SU-DHL-6 (cell line): ENCODE results near the gene FMN1.

Experiments
- H2AFZ ChIP-seq: fragments of 200-600 bp; sonication (generic); 2 replicates; pipeline ENCODE4 v1.6.1; 2014; ENCODE audit warnings: low read depth, mild to moderate bottlenecking, moderate library complexity, mixed read lengths, antibody characterized with exemption, low read length; ENCODE audit not compliant: severe bottlenecking
- H3F3A ChIP-seq: fragments of 200-600 bp; shearing (Covaris generic); 2 replicates; pipeline ENCODE4 v1.6.0; 2016; ENCODE audit warnings: antibody characterized with exemption, mild to moderate bottlenecking; ENCODE audit not compliant: insufficient read depth
- H3K27ac ChIP-seq: fragments of 200-600 bp; sonication (generic); 2 replicates; pipeline ENCODE4 v1.5.1; 2016; ENCODE audit warnings: low read depth, mild to moderate bottlenecking, low read length, moderate library complexity, mixed read lengths
- H3K27me3 ChIP-seq: fragments of 200-600 bp; sonication (generic), shearing (Covaris generic); 2 replicates; pipeline ENCODE4 v1.6.0; 2014; ENCODE audit warnings: mild to moderate bottlenecking, low read length
- H3K36me3 ChIP-seq: fragments of 200-600 bp; sonication (generic); 2 replicates; pipeline ENCODE4 v1.6.1; 2014; ENCODE audit warnings: mild to moderate bottlenecking, low read length, mixed read lengths
- H3K4me2 ChIP-seq: fragments of 300-600, 200-600 bp; shearing (Covaris generic), sonication (generic); 2 replicates; pipeline ENCODE4 v1.6.0; 2014; ENCODE audit warnings: low read length, low read depth, mild to moderate bottlenecking; ENCODE audit not compliant: poor library complexity, severe bottlenecking
- H3K4me3 ChIP-seq: fragments of 200-600 bp; sonication (generic); 2 replicates; pipeline ENCODE4 v1.5.1; 2014; ENCODE audit warnings: antibody characterized with exemption, low read length, mild to moderate bottlenecking, mixed read lengths; ENCODE audit not compliant: insufficient read depth, poor library complexity, severe bottlenecking
- H3K79me2 ChIP-seq: fragments of 200-600 bp; sonication (generic); 2 replicates; pipeline ENCODE4 v1.6.1; 2014; ENCODE audit warnings: mild to moderate bottlenecking, low read length, moderate library complexity; ENCODE audit not compliant: insufficient read depth
- H3K9ac ChIP-seq: fragments of 200-600 bp; sonication (generic); 2 replicates; pipeline ENCODE4 v1.7.0; 2014; ENCODE audit warnings: mild to moderate bottlenecking, low read length
- H3K9me2 ChIP-seq: fragments of 200-600 bp; sonication (generic); replicated peaks from 2 replicates; pipeline ENCODE4 v1.6.1; 2014; ENCODE audit warnings: low read length; ENCODE audit not compliant: insufficient read depth
- H3K9me3 ChIP-seq: fragments of 200-600 bp; sonication (generic); 2 replicates; pipeline ENCODE4 v1.6.1; 2014; ENCODE audit warnings: low read length, mixed read lengths; ENCODE audit not compliant: insufficient read depth
- H4K20me1 ChIP-seq: fragments of 200-600 bp; sonication (generic); 2 replicates; pipeline ENCODE4 v1.6.1; 2014; ENCODE audit warnings: low read depth, mild to moderate bottlenecking, antibody characterized with exemption, low read length, moderate library complexity, mixed read lengths
- CTCF ChIP-seq: fragments of 200-600 bp; sonication (generic); IDR thresholded peaks from one replicate; pipeline ENCODE4 v1.5.1; 2017; ENCODE audit warnings: antibody characterized with exemption, mild to moderate bottlenecking, low read length, moderate library complexity; ENCODE audit not compliant: insufficient read depth, poor library complexity, severe bottlenecking
- EZH2phosphoT487 ChIP-seq: fragments of 200-600 bp; sonication (generic), shearing (Covaris generic); conservative IDR thresholded peaks from 2 replicates; pipeline ENCODE4 v1.6.1; 2018; ENCODE audit warnings: mild to moderate bottlenecking, antibody characterized with exemption, low read length, moderate library complexity, mixed read lengths

FMN1 gene

GRCh38 chr15:32880642-32881041 lies 313.9 kb downstream of the FMN1 start:
- H3K9me3 ChIP-seq: no peaks in the 10 kb centered on the region

GRCh38 chr15:32879980-32880379 lies 314.5 kb downstream of the FMN1 start:
- Histone ChIP-seq H3K9me3 (no peaks in the 10 kb centered on the region), H3K9ac (no peak overlapping the region), H2AFZ (no peak overlapping the region), H3K79me2 (no peaks in the 10 kb centered on the region), H3K9me2 (no peaks in the 10 kb centered on the region), H3K4me3 (no peak overlapping the region), H3K4me2 (no peak overlapping the region), H3K27ac (no peak overlapping the region), H3K36me3 (no peaks in the 10 kb centered on the region), H3F3A (no peaks in the 10 kb centered on the region), H4K20me1 (no peaks in the 10 kb centered on the region), H3K27me3 (no peaks in the 10 kb centered on the region)
- TF ChIP-seq EZH2phosphoT487: no peak

More at GRCh38 chr15:32880642-32881041, 313.9 kb downstream of the FMN1 start:
- Histone ChIP-seq H3K27ac (no peak overlapping the region), H3K4me2 (no peak overlapping the region), H3K27me3 (no peaks in the 10 kb centered on the region), H3K4me3 (no peak overlapping the region), H3F3A (no peaks in the 10 kb centered on the region), H2AFZ (no peak overlapping the region), H3K9ac (no peak overlapping the region), H3K9me2 (no peaks in the 10 kb centered on the region), H4K20me1 (no peaks in the 10 kb centered on the region), H3K79me2 (no peaks in the 10 kb centered on the region), H3K36me3 (no peaks in the 10 kb centered on the region)
- no peak for TF ChIP-seq EZH2phosphoT487
- TF ChIP-seq CTCF: no peak

GRCh38 chr15:32878869-32879805 lies 315.4 kb downstream of the FMN1 start:
- Histone ChIP-seq H3K4me2 (no peak overlapping the region), H3K4me3 (no peak overlapping the region), H4K20me1 (no peaks in the 10 kb centered on the region), H3K9ac (no peak overlapping the region), H3K27ac (no peak overlapping the region), H3K9me2 (no peaks in the 10 kb centered on the region), H3F3A (no peaks in the 10 kb centered on the region), H3K79me2 (no peaks in the 10 kb centered on the region), H3K36me3 (no peaks in the 10 kb centered on the region), H3K27me3 (no peaks in the 10 kb centered on the region), H2AFZ (no peak overlapping the region), H3K9me3 (no peaks in the 10 kb centered on the region)
- TF ChIP-seq CTCF (no peak), EZH2phosphoT487 (no peak)

GRCh38 chr15:32878342-32878741 lies 316.2 kb downstream of the FMN1 start:
- Histone ChIP-seq H3K9me2 (no peaks in the 10 kb centered on the region), H3K4me3 (no peak overlapping the region), H3K27me3 (no peaks in the 10 kb centered on the region), H3K9me3 (no peaks in the 10 kb centered on the region), H3K4me2 (no peak overlapping the region), H3K27ac (no peak overlapping the region), H2AFZ (no peak overlapping the region), H3F3A (no peaks in the 10 kb centered on the region), H4K20me1 (no peaks in the 10 kb centered on the region), H3K9ac (no peak overlapping the region), H3K36me3 (no peaks in the 10 kb centered on the region), H3K79me2 (no peaks in the 10 kb centered on the region)
- TF ChIP-seq EZH2phosphoT487 (no peak), CTCF (no peak)
